ENCODE measurements around the gene UBA52. TPM values are rescaled to one million over a fixed set of nuclear protein-coding genes. Genes with fewer than 3 reads are reported as not detected.
A peak's percentile ranks its signal among the peaks of the same experiment; 100 is the strongest.

The UBA52 gene
- total and polyA plus RNA-seq, 10 of the 15 experiments (the other 5 are each of a cell fraction or from before 2014, with no cell fraction given) = 1,131 to 2,392 (median 1,645) TPM

- TF ChIP-seq EGR1 (IDR thresholded peaks at IDR 0.05; ENCODE audit: borderline replicate concordance in 1 of 2, low read depth in 2 of 2, low read length in 2 of 2) = peak in 1 of 2 experiments; percentile 88; a peak in 2 of 3 replicates
- no peak for TF ChIP-seq POU2F2 (IDR thresholded peaks at IDR 0.05; ENCODE audit: borderline replicate concordance, low read depth, low read length)
- TF ChIP-seq CHD2 (IDR thresholded peaks at IDR 0.05; ENCODE audit: borderline replicate concordance, low read depth, low read length) = 0 out of 2 replicates have a peak, but pooled peaks have one; percentile 43
- TF ChIP-seq LARP7 (IDR thresholded peaks at IDR 0.05) = peak; percentile 43; the same call in 1 of the 2 replicates
- no peak for TF ChIP-seq SKIL (IDR thresholded peaks at IDR 0.05; ENCODE audit: low read depth, poor library complexity, severe bottlenecking)
- TF ChIP-seq BACH1 (IDR thresholded peaks at IDR 0.05; ENCODE audit: borderline replicate concordance) = 0 out of 2 replicates have a peak, but pooled peaks have one; percentile 25
Observed at GRCh38 chr19:18594096-18594823, 22.6 kb downstream of the UBA52 start (continued).

GRCh38 chr19:18594824-18595373 lies 23.2 kb downstream of the UBA52 start:
- Histone ChIP-seq H3K27ac (ENCODE audit: control insufficient read depth, insufficient read depth) (no peak overlapping the region), H3K4me3 (peak overlapping the region; percentile 67), H3K36me3 (ENCODE audit: control insufficient read depth in 2 of 2, insufficient read depth in 2 of 2, low read length in 1 of 2) (peaks cover 0 to 3% of the 10 kb centered on the region in 2 experiments; a peak in 1 of 4 replicates), H3K27me3 (replicated peaks in 1 of 2; ENCODE audit: control insufficient read depth in 2 of 2, insufficient read depth in 2 of 2, low read length in 1 of 2) (peaks cover 2% of the 10 kb centered on the region in 2 experiments; a peak in 1 of 4 replicates), H3K9ac (ENCODE audit: control insufficient read depth, insufficient read depth, low read length) (no peak overlapping the region; the same call in 1 of the 2 replicates), H3K79me2 (ENCODE audit: control insufficient read depth, insufficient read depth, low read length) (peaks cover under 1% of the 10 kb centered on the region; the same call in 1 of the 2 replicates), H4K20me1 (ENCODE audit: control insufficient read depth, insufficient read depth) (no peaks in the 10 kb centered on the region; the same call in 1 of the 2 replicates), H3K4me1 (ENCODE audit: control insufficient read depth, insufficient read depth, low read length) (peaks cover 11% of the 10 kb centered on the region), H3K9me3 (replicated peaks; ENCODE audit: control insufficient read depth, insufficient read depth, low read length) (no peaks in the 10 kb centered on the region), H3K4me2 (ENCODE audit: control insufficient read depth, insufficient read depth) (peak overlapping the region; percentile 73), H2AFZ (ENCODE audit: control insufficient read depth, low read depth, low read length) (peak overlapping the region; percentile 45; the same call in 1 of the 2 replicates)
- intact Hi-C loops (cut with micrococcal nuclease; ENCODE audit: unreplicated experiment) = loop anchor here (2.0 to 5.0 kb wide), 2 partner anchors 82 to 237 kb away; partner anchors contain the start of gene UPF1
- TF ChIP-seq POLR2AphosphoS5 (IDR thresholded peaks at IDR 0.05; ENCODE audit: low read length) (no peak), TCF3 (IDR thresholded peaks at IDR 0.05; ENCODE audit: borderline replicate concordance, insufficient read depth, low read depth, low read length) (0 out of 2 replicates have a peak, but pooled peaks have one; percentile 3)
- BruUV-seq (replicated peaks) = no TSS peak
- POLR2A ChIA-PET = no interaction called here
- WGBS (ENCODE audit: insufficient coverage, insufficient replicate concordance, low lambda C conversion rate, missing lambda C conversion rate) = 12% methylated on average over 12 of the region's 26 CpGs
- no peak for FAIRE-seq
- DNase-seq (ENCODE audit: low read depth, low spot score) = no peak
- RAD21 ChIA-PET (ENCODE audit: unreplicated experiment) = interaction anchor here (1.0 to 1.4 kb wide), 4 partner anchors 51 to 252 kb away, joined by 3 to 7 read pairs (median 6); no protein-coding TSS in a partner anchor
- SMC1A ChIA-PET (ENCODE audit: uncharacterized antibody, unreplicated experiment) = interaction anchor here (1.1 to 1.8 kb wide), 2 partner anchors 243 to 252 kb away, joined by 3 read pairs; no protein-coding TSS in a partner anchor
- CTCF ChIA-PET = interaction anchor here (0.6 to 2.6 kb wide), 8 partner anchors 28 to 253 kb away, joined by 3 to 24 read pairs (median 4); partner anchors contain the start of gene FKBP8
- in situ Hi-C loops (cut with MboI) = no loop called here
- ATAC-seq = peak; percentile 6; the same call in 1 of the 3 replicates
